Measurements from ENCODE around the gene PDE4D.

GRCh38 chr5:59169081-59169767, 724.3 kb downstream of the PDE4D start:
- TF ChIP-seq TARDBP (IDR thresholded peaks at IDR 0.05), result no peak
- no peak for TF ChIP-seq BHLHE40 (IDR thresholded peaks at IDR 0.05; ENCODE audit: borderline replicate concordance)
- TF ChIP-seq SP1 (IDR thresholded peaks at IDR 0.05), result no peak

All from HEK293T (cell line).